OCI-LY3 (cell line): ENCODE data around the gene COL1A1.
A peak's percentile ranks its signal among the peaks of the same experiment; 100 is the strongest.

Experiments
- H2AFZ ChIP-seq: fragments of 200-600, 300-600 bp; shearing (Covaris generic); 2 replicates; pipeline ENCODE4 v1.6.0; 2014; ENCODE audit warnings: antibody characterized with exemption, low read depth, low read length
- H3K27ac ChIP-seq: fragments of 200-600, 300-600 bp; sonication (generic); 2 replicates; pipeline ENCODE4 v1.5.1; 2014; ENCODE audit warnings: mild to moderate bottlenecking, low read length, moderate library complexity, mixed read lengths
- H3K27me3 ChIP-seq: fragments of 200-600, 300-600 bp; sonication (generic); 2 replicates; pipeline ENCODE4 v1.6.1; 2014; ENCODE audit warnings: low read depth, low read length, mixed read lengths
- H3K36me3 ChIP-seq: fragments of 200-600, 300-600 bp; sonication (generic); replicated peaks from 2 replicates; pipeline ENCODE3; 2014; ENCODE audit warnings: low read depth, low read length, mixed read lengths
- H3K4me1 ChIP-seq: fragments of 300-600, 200-600 bp; sonication (generic); 2 replicates; pipeline ENCODE4 v1.6.1; 2014; ENCODE audit warnings: low read length, mixed read lengths
- H3K4me2 ChIP-seq: fragments of 200-600, 300-600 bp; sonication (generic); 2 replicates; pipeline ENCODE4 v1.6.1; 2014; ENCODE audit warnings: low read length, mixed read lengths
- H3K4me3 ChIP-seq: fragments of 300-600, 200-600 bp; sonication (generic); 2 replicates; pipeline ENCODE4 v1.5.1; 2014; ENCODE audit warnings: antibody characterized with exemption, mild to moderate bottlenecking, low read length, moderate library complexity
- H3K79me2 ChIP-seq: fragments of 300-600, 200-600 bp; shearing (Covaris generic); 2 replicates; pipeline ENCODE4 v1.6.1; 2014; ENCODE audit warnings: mild to moderate bottlenecking, low read length, mixed read lengths
- H3K9ac ChIP-seq: fragments of 300-600, 200-600 bp; shearing (Covaris generic); 2 replicates; pipeline ENCODE4 v1.6.0; 2014; ENCODE audit warnings: mild to moderate bottlenecking, low read length, moderate library complexity
- H3K9me3 ChIP-seq: fragments of 200-600, 300-600 bp; shearing (Covaris generic); 2 replicates; pipeline ENCODE4 v1.6.1; 2014; ENCODE audit warnings: low read length, mixed read lengths; ENCODE audit not compliant: insufficient read depth
- H4K20me1 ChIP-seq: fragments of 200-600, 300-600 bp; sonication (generic); 2 replicates; pipeline ENCODE4 v1.6.1; 2016; ENCODE audit warnings: low read length, mixed read lengths; ENCODE audit not compliant: insufficient read depth
- CTCF ChIP-seq: fragments of 200-600, 300-600 bp; sonication (generic); IDR thresholded peaks from 2 replicates; pipeline ENCODE4 v1.5.1; 2014; ENCODE audit warnings: antibody characterized with exemption, low read length, low read depth
- EZH2phosphoT487 ChIP-seq: fragments of 200-600 bp; shearing (Covaris generic); IDR thresholded peaks from 2 replicates; pipeline ENCODE4 v1.6.1; 2018; ENCODE audit warnings: antibody characterized with exemption, mixed run types, low read depth

COL1A1 gene

GRCh38 chr17:50184064-50184463 lies 17.4 kb downstream of the COL1A1 start:
- TF ChIP-seq CTCF = no peak
- TF ChIP-seq EZH2phosphoT487 = no peak
- H4K20me1 ChIP-seq = no peaks in the 10 kb centered on the region
- no peaks in the 10 kb centered on the region for H3K79me2 ChIP-seq
- H3K9ac ChIP-seq = peak overlapping the region; percentile 28
- peak overlapping the region; percentile 55 for H3K4me3 ChIP-seq
- H3K27ac ChIP-seq = peak overlapping the region; percentile 31
- H3K27me3 ChIP-seq = no peaks in the 10 kb centered on the region
- no peaks in the 10 kb centered on the region for H3K9me3 ChIP-seq
- no peak overlapping the region for H2AFZ ChIP-seq
- peaks cover 37% of the 10 kb centered on the region for H3K36me3 ChIP-seq
- peak overlapping the region; percentile 86 for H3K4me2 ChIP-seq
- H3K4me1 ChIP-seq = peaks cover 37% of the 10 kb centered on the region

- no peak overlapping the region; the same call in 1 of the 2 replicates for H3K9ac ChIP-seq
- no peaks in the 10 kb centered on the region for H3K27me3 ChIP-seq
- no peak for TF ChIP-seq EZH2phosphoT487
- no peak for TF ChIP-seq CTCF
- no peaks in the 10 kb centered on the region for H3K79me2 ChIP-seq
- H3K9me3 ChIP-seq = no peaks in the 10 kb centered on the region
- peak overlapping the region; percentile 86 for H3K4me2 ChIP-seq
- no peak overlapping the region for H2AFZ ChIP-seq
- peaks cover 32% of the 10 kb centered on the region for H3K36me3 ChIP-seq
- H3K27ac ChIP-seq = no peak overlapping the region
- peak overlapping the region; percentile 55 for H3K4me3 ChIP-seq
- peaks cover 38% of the 10 kb centered on the region for H3K4me1 ChIP-seq
- no peaks in the 10 kb centered on the region for H4K20me1 ChIP-seq
Observed at GRCh38 chr17:50183421-50183994, 17.9 kb downstream of the COL1A1 start.

GRCh38 chr17:50182783-50183420 lies 18.5 kb downstream of the COL1A1 start:
- Histone ChIP-seq H4K20me1 (no peaks in the 10 kb centered on the region), H3K4me2 (no peak overlapping the region), H3K4me3 (no peak overlapping the region), H3K9ac (no peak overlapping the region), H3K79me2 (no peaks in the 10 kb centered on the region), H3K4me1 (peaks cover 44% of the 10 kb centered on the region), H3K27me3 (no peaks in the 10 kb centered on the region), H2AFZ (no peak overlapping the region), H3K9me3 (no peaks in the 10 kb centered on the region), H3K27ac (no peak overlapping the region), H3K36me3 (peaks cover 26% of the 10 kb centered on the region)
- TF ChIP-seq CTCF = no peak
- no peak for TF ChIP-seq EZH2phosphoT487

GRCh38 chr17:50181591-50182560 lies 19.6 kb downstream of the COL1A1 start:
- Histone ChIP-seq H3K36me3 (peaks cover 17% of the 10 kb centered on the region), H3K4me3 (no peak overlapping the region), H3K79me2 (no peaks in the 10 kb centered on the region), H3K27me3 (no peaks in the 10 kb centered on the region), H2AFZ (no peak overlapping the region), H3K27ac (no peak overlapping the region), H3K4me1 (peaks cover 49% of the 10 kb centered on the region), H3K4me2 (no peak overlapping the region), H3K9me3 (no peaks in the 10 kb centered on the region), H4K20me1 (no peaks in the 10 kb centered on the region), H3K9ac (no peak overlapping the region)
- no peak for TF ChIP-seq CTCF
- no peak for TF ChIP-seq EZH2phosphoT487
